Endothelial cell of umbilical vein (primary cell): ENCODE measurements around the gene SCGB1A1.
"Not testable (repeated sequence)": the region's sequence is repeated elsewhere in the genome, so short reads cannot be mapped to it uniquely, and the experiment has no call there.

ENCODE experiments used
- POLR2A ChIP-seq: IDR thresholded peaks from 2 replicates; pipeline ENCODE4 v1.6.1; 2012; ENCODE audit warnings: low read depth, mild to moderate bottlenecking, control low read depth, low read length
- TF ChIP-seq, protein P1 (sequence below), 2 donors: IDR thresholded peaks; 1 replicate in 1 of 2; 2 replicates in 1 of 2; pipeline ENCODE4 v1.5.1; 2011; ENCODE audit warnings: low read length in 2 of 2, mild to moderate bottlenecking in 2 of 2, moderate library complexity in 2 of 2, control low read depth in 1 of 2, inconsistent platforms in 1 of 2, low read depth in 1 of 2; ENCODE audit not compliant: insufficient read depth in 1 of 2; ENCODE audit errors: extremely low read depth in 1 of 2

DNA sequence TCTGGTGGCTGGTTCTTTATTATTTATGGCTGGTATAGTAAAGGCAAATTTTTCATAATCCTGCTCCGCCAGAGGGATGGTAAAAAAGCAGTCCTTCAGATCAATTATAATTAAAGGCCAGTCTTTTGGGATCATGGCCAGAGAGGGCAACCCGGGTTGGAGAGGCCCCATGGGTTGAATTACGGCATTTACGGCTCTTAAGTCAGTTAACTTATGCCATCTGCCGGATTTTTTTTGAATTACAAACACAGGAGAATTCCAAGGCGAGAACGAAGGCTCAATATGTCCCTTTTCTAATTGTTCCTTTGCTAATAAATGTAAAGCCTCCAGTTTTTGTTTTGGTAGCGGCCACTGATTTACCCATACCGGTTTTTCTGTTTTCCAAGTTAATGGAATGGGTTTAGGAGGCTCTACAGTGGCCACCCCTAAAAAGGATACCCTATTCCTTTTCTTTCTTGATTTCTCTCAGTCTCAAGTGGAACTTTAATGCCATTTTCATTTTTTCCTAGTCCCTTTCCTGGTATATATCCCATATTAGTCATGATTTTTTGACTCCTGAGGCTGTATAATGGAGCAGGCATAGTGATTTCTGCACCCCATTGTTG is 40.3 kb upstream of the SCGB1A1 start:
- TF ChIP-seq, protein P1, sequence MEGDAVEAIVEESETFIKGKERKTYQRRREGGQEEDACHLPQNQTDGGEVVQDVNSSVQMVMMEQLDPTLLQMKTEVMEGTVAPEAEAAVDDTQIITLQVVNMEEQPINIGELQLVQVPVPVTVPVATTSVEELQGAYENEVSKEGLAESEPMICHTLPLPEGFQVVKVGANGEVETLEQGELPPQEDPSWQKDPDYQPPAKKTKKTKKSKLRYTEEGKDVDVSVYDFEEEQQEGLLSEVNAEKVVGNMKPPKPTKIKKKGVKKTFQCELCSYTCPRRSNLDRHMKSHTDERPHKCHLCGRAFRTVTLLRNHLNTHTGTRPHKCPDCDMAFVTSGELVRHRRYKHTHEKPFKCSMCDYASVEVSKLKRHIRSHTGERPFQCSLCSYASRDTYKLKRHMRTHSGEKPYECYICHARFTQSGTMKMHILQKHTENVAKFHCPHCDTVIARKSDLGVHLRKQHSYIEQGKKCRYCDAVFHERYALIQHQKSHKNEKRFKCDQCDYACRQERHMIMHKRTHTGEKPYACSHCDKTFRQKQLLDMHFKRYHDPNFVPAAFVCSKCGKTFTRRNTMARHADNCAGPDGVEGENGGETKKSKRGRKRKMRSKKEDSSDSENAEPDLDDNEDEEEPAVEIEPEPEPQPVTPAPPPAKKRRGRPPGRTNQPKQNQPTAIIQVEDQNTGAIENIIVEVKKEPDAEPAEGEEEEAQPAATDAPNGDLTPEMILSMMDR (IDR thresholded peaks at IDR 0.05; ENCODE audit: extremely low read depth in 1 of 2, insufficient read depth in 1 of 2, low read depth in 1 of 2, low read length in 2 of 2) = peak; percentile 3 to 4
- not testable (repeated sequence) for TF ChIP-seq POLR2A
